HG02588 (cell line): ENCODE measurements around the gene GLRX.

Source experiments
- ATAC-seq: cut with Tn5 transposase; IDR thresholded peaks from one replicate; pipeline ENCODE4 v1.9.1; 2021; ENCODE audit warnings: mild to moderate bottlenecking, moderate library complexity; ENCODE audit not compliant: unreplicated experiment

GLRX gene

GRCh38 chr5:95784514-95785302 lies 37.8 kb downstream of the GLRX start:
- ATAC-seq, result no peak

DNA sequence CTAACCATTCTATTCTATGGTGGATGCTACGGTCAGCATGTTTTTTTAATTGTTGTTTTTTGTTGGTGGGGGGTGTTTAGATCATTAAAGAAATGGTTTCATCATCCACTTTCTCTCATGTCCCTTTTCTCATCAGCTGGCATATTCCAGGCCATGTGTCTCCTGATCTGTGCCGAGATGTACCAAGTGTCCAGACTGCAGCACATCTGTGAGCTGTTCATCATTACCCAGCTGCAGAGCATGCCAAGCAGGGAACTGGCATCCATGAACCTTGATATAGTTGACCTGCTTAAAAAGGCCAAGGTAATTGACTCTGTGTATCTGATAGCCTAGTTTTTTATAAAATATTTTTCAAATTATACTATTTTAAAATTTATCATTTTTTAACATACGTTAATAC lies 38.9 kb downstream of the GLRX start:
- no peak for ATAC-seq

GRCh38 chr5:95782181-95782580 lies 40.3 kb downstream of the GLRX start:
- no peak for ATAC-seq

DNA sequence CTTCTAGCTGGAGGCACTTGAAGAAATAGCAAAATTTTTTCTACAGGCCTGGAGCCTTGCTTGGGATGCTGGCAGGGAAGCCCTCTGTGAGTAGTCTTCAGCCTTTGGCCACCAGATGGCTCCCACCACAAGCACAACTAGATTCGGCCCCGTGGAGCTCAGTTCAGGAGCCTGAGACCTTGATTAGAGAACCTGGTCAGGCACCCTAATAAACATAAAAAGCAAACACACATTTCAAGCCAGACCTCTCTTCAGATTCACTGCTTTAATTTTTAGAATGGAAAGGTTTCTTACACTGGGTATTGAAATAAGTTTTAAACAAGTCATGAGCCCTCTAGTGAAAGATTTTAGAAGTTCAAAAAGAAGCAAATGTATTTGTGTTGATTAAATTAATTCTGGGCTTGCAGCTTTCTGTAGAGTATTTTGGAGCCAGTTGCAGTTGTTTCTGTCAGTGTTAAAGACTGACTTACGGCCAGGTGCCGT lies 41.4 kb downstream of the GLRX start:
- peak; percentile 95 for ATAC-seq

GRCh38 chr5:95780597-95780996 lies 41.9 kb downstream of the GLRX start:
- ATAC-seq, result no peak

- ATAC-seq, result no peak
Observed at GRCh38 chr5:95779611-95780010, 42.9 kb downstream of the GLRX start.

DNA sequence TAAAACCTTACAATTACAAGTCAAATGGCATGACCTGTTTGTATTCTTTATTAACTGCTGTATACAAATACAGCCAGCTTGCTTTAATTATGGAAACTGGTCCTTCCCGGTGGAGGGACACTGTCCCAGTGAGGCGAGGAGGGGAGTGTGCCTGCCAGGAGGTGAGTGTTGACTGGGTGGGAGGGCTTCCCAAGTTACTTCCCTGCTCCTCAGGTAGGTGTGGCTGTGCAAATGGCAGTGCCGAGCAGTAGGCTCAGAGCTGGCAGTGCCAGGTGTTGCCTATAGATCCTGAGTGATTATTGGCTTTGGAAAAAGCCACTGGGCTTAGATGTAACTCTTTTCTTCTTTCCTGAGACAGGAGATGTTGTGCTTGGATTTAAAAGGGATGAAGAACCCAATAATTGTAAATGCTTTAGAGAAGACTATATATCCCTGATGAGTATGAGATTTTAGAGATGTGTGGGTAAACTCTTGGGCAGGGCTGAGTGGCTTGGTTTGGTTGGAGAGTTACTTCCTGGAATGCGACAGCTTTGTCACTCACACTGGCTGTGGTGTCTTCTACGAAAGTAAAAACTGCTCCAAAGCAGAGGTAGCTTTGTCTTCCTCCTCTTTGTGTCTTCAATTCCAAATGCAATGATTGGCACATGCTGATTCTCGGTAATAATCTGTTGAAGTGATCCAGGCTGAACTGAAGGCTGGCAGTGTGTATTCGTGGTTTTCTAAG lies 43.7 kb downstream of the GLRX start:
- no peak for ATAC-seq

- ATAC-seq, result no peak
Observed at GRCh38 chr5:95777441-95777840, 45.1 kb downstream of the GLRX start.

DNA sequence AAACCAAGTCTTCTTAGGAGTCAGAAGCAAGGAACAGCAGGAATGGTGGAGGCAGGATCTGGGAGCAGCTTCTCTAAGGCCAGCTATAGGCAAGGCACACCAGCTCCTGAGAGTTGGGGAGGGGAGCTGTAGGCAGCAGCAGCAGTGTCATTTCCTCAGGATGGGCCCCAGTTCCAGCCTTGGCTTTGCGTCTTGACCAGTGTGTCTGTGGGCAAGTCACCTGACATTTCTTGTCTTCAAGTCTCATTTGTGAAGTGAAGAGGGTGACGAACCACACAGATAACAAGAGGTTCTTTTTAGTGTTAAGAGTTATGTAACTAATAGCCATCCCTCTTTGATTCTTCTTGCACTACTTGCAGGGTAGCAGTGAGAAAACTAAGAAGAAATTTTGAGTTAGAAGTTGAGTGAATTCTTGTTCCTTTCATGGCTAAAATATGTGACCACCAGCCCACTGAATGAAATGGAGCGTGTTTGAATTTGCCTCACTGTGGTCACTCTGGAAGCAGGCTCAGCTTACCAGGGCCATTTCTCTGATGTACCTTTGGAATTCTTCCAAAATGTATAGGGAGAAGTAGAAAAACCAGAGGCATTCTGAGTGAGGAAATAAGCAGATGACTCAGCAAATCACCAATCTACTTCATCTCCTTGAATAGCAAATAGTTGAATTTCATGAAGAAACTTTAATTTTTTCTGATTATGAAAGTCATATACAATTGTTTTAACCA lies 49.0 kb downstream of the GLRX start:
- no peak for ATAC-seq

DNA sequence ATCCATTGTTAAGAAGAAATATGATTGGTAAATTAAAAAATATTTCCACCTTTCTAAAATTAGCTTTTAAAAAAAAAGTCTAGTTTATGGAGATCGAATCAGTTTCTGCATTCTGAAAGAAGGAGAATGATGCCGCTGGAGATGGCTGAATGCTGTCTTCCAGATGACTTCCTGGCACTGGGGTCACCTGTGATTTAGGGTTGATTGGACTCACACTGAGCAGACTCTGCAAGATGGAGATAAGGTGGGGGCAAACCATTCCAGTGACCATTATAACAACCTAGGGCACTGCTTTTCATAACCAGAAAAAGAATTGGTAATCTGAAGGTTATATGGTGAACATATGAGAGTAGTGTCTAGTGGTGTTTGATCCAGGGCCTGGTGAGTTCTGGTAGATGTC lies 50.6 kb downstream of the GLRX start:
- ATAC-seq, result no peak

- no peak for ATAC-seq
Observed at GRCh38 chr5:95770830-95771708, 51.5 kb downstream of the GLRX start.

GRCh38 chr5:95768731-95769130 lies 53.8 kb downstream of the GLRX start:
- no peak for ATAC-seq

DNA sequence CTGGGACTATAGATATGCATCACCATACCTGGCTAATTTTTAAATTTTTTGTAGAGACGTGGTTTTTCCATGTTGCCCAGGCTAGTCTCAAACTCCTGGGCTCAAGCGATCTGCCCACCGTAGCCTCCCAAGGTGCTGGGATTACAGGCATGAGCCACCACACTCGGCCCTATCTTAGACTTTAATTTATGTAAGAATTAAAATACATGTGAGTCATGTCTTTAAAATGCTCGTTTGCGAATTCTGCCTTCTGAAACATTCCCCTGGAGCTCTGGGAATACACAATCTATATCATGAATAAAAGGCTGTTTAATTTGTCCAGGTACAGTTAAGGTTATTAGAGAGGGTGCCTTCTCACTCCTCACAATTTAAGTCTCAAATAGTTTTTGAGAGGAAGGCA lies 58.6 kb downstream of the GLRX start:
- ATAC-seq, result no peak
